ENCODE measurements around the gene PACRG.

DNA sequence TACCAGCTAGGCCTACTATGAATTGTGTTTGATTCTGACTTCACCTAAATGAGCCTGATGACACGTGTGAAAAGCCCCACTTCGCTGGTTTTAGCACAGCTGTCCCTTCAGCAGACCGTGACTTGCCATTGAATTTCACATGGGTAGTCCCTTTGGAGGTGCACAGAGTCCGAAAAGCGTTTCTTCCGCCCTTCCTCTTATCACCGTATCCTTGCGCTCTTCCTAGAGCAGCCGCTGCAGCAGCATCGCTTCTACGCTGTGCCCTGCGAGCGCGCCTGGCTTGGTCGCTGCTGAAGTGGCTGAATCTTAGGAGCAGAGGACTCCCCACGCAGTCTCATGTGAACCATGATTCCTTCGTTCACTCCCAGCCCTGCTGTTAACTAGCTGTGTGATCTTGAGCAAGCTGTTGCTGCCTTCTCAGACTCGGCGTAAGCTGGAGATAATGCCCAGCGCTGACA is 127.0 kb downstream of the PACRG start:
- TF ChIP-seq EZH2phosphoT487 (conservative IDR thresholded peaks at IDR 0.05; ENCODE audit: low read length): no peak
- TF ChIP-seq, protein P1, sequence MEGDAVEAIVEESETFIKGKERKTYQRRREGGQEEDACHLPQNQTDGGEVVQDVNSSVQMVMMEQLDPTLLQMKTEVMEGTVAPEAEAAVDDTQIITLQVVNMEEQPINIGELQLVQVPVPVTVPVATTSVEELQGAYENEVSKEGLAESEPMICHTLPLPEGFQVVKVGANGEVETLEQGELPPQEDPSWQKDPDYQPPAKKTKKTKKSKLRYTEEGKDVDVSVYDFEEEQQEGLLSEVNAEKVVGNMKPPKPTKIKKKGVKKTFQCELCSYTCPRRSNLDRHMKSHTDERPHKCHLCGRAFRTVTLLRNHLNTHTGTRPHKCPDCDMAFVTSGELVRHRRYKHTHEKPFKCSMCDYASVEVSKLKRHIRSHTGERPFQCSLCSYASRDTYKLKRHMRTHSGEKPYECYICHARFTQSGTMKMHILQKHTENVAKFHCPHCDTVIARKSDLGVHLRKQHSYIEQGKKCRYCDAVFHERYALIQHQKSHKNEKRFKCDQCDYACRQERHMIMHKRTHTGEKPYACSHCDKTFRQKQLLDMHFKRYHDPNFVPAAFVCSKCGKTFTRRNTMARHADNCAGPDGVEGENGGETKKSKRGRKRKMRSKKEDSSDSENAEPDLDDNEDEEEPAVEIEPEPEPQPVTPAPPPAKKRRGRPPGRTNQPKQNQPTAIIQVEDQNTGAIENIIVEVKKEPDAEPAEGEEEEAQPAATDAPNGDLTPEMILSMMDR (IDR thresholded peaks at IDR 0.05; ENCODE audit: insufficient read depth, low read length, poor library complexity, severe bottlenecking): no peak
